ENCODE data around the gene SMCR8. TPM values are rescaled to one million over a fixed set of nuclear protein-coding genes. Genes with fewer than 3 reads are reported as not detected.

SMCR8 gene
- polyA plus RNA-seq, 3 donors: 2.4 to 24.4 (median 5.3) TPM

GRCh38 chr17:18362698-18363100 is 47.6 kb downstream of the SMCR8 start:
- DNase-seq: no peak
- Mint-ChIP-seq H3K27ac (peak overlapping the region in 2 of 7 donors; percentile 40 to 54), H3K4me1 (peaks cover 14% of the 10 kb centered on the region), H3K4me3 (peak overlapping the region; percentile 88 to 92), H3K27me3 (ENCODE audit: low read depth in 3 of 3) (peaks cover 0 to 2% (median 0%) of the 10 kb centered on the region in 3 donors), H3K9me3 (peaks cover 0 to 8% (median 0%) of the 10 kb centered on the region in 7 donors), H3K36me3 (peaks cover 2 to 8% of the 10 kb centered on the region in 2 donors)
- no peaks in the 10 kb centered on the region for H3K79me2 ChIP-seq (ENCODE audit: insufficient read depth, low read length)
- intact Hi-C loops (cut with micrococcal nuclease): no loop called here
- H3K9me3 ChIP-seq (replicated peaks in 1 of 2; ENCODE audit: control insufficient read depth in 1 of 2, insufficient read depth in 1 of 2, low read length in 2 of 2): peaks cover 0 to 5% of the 10 kb centered on the region in 2 donors
- H3K4me1 ChIP-seq (ENCODE audit: control insufficient read depth in 1 of 2, insufficient read depth in 2 of 2, low read length in 2 of 2): peaks cover 11 to 13% of the 10 kb centered on the region in 2 donors
- peak overlapping the region in 1 of 2 donors; percentile 49 for H3K27ac ChIP-seq (ENCODE audit: low read depth in 1 of 2, low read length in 2 of 2)
- 17% methylated on average over 6 of the region's 14 CpGs for WGBS (ENCODE audit: insufficient coverage)
- H3K27me3 ChIP-seq (ENCODE audit: control insufficient read depth in 2 of 2, insufficient read depth in 2 of 2, low read length in 2 of 2): no peaks in the 10 kb centered on the region
- peak overlapping the region; percentile 97 for H2AFZ ChIP-seq (ENCODE audit: insufficient read depth, low read depth, low read length, poor library complexity, severe bottlenecking)
- H3K4me3 ChIP-seq (replicated peaks in 1 of 3; ENCODE audit: low read depth in 2 of 3, low read length in 3 of 3): peak overlapping the region; percentile 53 to 85 (median 62)
- H3K9ac ChIP-seq (ENCODE audit: insufficient read depth, low read length, poor library complexity, severe bottlenecking): peak overlapping the region; percentile 63
- H4K20me1 ChIP-seq (ENCODE audit: insufficient read depth, low read length): no peaks in the 10 kb centered on the region
- H3K36me3 ChIP-seq (replicated peaks in 1 of 2; ENCODE audit: control insufficient read depth in 1 of 2, insufficient read depth in 2 of 2, low read length in 2 of 2): no peaks in the 10 kb centered on the region
- peak overlapping the region; percentile 99 for H3K4me2 ChIP-seq (replicated peaks; ENCODE audit: extremely low read depth, low read length, poor library complexity, severe bottlenecking)
- TF ChIP-seq, protein P1, sequence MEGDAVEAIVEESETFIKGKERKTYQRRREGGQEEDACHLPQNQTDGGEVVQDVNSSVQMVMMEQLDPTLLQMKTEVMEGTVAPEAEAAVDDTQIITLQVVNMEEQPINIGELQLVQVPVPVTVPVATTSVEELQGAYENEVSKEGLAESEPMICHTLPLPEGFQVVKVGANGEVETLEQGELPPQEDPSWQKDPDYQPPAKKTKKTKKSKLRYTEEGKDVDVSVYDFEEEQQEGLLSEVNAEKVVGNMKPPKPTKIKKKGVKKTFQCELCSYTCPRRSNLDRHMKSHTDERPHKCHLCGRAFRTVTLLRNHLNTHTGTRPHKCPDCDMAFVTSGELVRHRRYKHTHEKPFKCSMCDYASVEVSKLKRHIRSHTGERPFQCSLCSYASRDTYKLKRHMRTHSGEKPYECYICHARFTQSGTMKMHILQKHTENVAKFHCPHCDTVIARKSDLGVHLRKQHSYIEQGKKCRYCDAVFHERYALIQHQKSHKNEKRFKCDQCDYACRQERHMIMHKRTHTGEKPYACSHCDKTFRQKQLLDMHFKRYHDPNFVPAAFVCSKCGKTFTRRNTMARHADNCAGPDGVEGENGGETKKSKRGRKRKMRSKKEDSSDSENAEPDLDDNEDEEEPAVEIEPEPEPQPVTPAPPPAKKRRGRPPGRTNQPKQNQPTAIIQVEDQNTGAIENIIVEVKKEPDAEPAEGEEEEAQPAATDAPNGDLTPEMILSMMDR (IDR thresholded peaks at IDR 0.05): no peak

GRCh38 chr17:18363101-18364049 is 48.3 kb downstream of the SMCR8 start, which contains the start of gene SHMT1:
Gene SHMT1, minus strand, starts transcription at chr17:18363550. Its CDS starts 7,569 bp downstream, at chr17:18355981.
- DNase-seq: peak; percentile 79 to 88 (median 88)
- Mint-ChIP-seq H3K36me3 (peaks cover 2 to 8% of the 10 kb centered on the region in 2 donors), H3K4me1 (peaks cover 14% of the 10 kb centered on the region), H3K4me3 (peak within 1 kb of the TSS; percentile 88 to 92), H3K27ac (peak within 1 kb of the TSS in 5 of 7 donors; percentile 25 to 78 (median 40)), H3K9me3 (peaks cover 0 to 8% (median 0%) of the 10 kb centered on the region in 7 donors), H3K27me3 (ENCODE audit: low read depth in 3 of 3) (peaks cover under 1 to 2% (median 2%) of the 10 kb centered on the region in 3 donors)
- Histone ChIP-seq H3K9ac (ENCODE audit: insufficient read depth, low read length, poor library complexity, severe bottlenecking) (peak within 1 kb of the TSS; percentile 63), H3K9me3 (replicated peaks in 1 of 2; ENCODE audit: control insufficient read depth in 1 of 2, insufficient read depth in 1 of 2, low read length in 2 of 2) (peaks cover 0 to 5% of the 10 kb centered on the region in 2 donors), H3K27ac (ENCODE audit: low read depth in 1 of 2, low read length in 2 of 2) (peak within 1 kb of the TSS in 1 of 2 donors; percentile 49), H3K27me3 (ENCODE audit: control insufficient read depth in 2 of 2, insufficient read depth in 2 of 2, low read length in 2 of 2) (no peaks in the 10 kb centered on the region), H3K79me2 (ENCODE audit: insufficient read depth, low read length) (no peaks in the 10 kb centered on the region), H3K36me3 (replicated peaks in 1 of 2; ENCODE audit: control insufficient read depth in 1 of 2, insufficient read depth in 2 of 2, low read length in 2 of 2) (no peaks in the 10 kb centered on the region), H2AFZ (ENCODE audit: insufficient read depth, low read depth, low read length, poor library complexity, severe bottlenecking) (peak within 1 kb of the TSS; percentile 97), H4K20me1 (ENCODE audit: insufficient read depth, low read length) (no peaks in the 10 kb centered on the region), H3K4me2 (replicated peaks; ENCODE audit: extremely low read depth, low read length, poor library complexity, severe bottlenecking) (peak within 1 kb of the TSS; percentile 99), H3K4me1 (ENCODE audit: control insufficient read depth in 1 of 2, insufficient read depth in 2 of 2, low read length in 2 of 2) (peaks cover 11 to 13% of the 10 kb centered on the region in 2 donors), H3K4me3 (replicated peaks in 1 of 3; ENCODE audit: low read depth in 2 of 3, low read length in 3 of 3) (peak within 1 kb of the TSS; percentile 53 to 85 (median 62))
- WGBS (ENCODE audit: insufficient coverage): under 1% methylated on average over 73 of the region's 76 CpGs
- TF ChIP-seq, protein P1 (IDR thresholded peaks at IDR 0.05): no peak
- intact Hi-C loops (cut with micrococcal nuclease): no loop called here

Measured in CD14-positive monocyte (primary cell).